Cardiac atrium fibroblast (primary cell): Measurements from ENCODE around the gene GSTA3. TPM values are rescaled to one million over a fixed set of nuclear protein-coding genes. Genes with fewer than 3 reads are reported as not detected.

ENCODE experiments used
- total RNA-seq: library from RNA; depleted of rRNA; stranded (reverse); fragments of >200 nt; gene quantifications from 2 replicates; pipeline ENCODE4 v1.2.3, GENCODE V29; 2015

Gene GSTA3
- not detected in 2 replicates for total RNA-seq

GRCh38 chr6:52909531-52909930 is at the start of gene GSTA3:
Gene GSTA3 (minus strand): TSS chr6:52909698. CDS start chr6:52905834, 3,864 bp downstream.

Other genes starting within 250 kb of the GSTA3 start
- 25.1 and 30.6 TPM in 2 replicates for gene TMEM14A, start 238.6 kb downstream of the GSTA3 start, total RNA-seq
- not detected in 2 replicates for gene GSTA2, start 146.2 kb downstream of the GSTA3 start, total RNA-seq
- gene GSTA1, start 105.9 kb downstream of the GSTA3 start, total RNA-seq: not detected in 2 replicates
- not detected in 2 replicates for gene GSTA5, start 68.9 kb downstream of the GSTA3 start, total RNA-seq
- gene GSTA4, start 85.6 kb upstream of the GSTA3 start, total RNA-seq: 37.3 and 39.0 TPM in 2 replicates
- gene CILK1, start 152.1 kb upstream of the GSTA3 start, total RNA-seq: 3.6 and 6.8 TPM in 2 replicates
- 35.9 and 46.2 TPM in 2 replicates for gene FBXO9, start 155.7 kb upstream of the GSTA3 start, total RNA-seq
- not detected in 2 replicates for gene GCM1, start 239.1 kb upstream of the GSTA3 start, total RNA-seq